Measurements from ENCODE around the gene TIAM1.

The TIAM1 gene

GRCh38 chr21:31332525-31332924 is 11.5 kb downstream of the TIAM1 start:
- no peak for DNase-seq (ENCODE audit: low read depth)

DNA sequence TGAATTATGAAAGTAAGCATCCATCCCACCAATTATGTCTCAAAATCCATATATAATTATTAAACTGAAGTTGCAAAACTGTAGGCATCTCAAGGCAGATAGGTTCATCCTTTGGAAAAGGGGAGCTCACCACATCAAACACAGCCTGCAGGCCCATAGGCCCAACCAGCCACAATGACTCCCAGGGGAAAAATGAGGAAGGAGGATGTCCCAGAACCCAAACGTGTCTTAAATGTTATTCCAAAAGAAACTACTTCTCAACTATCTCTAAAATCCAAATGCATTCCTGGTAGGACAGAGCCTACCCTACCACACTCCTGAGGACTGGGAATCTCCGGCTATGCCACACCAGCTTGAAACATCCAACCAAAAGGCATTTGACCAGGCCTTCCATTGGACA is 12.8 kb downstream of the TIAM1 start:
- DNase-seq (ENCODE audit: low read depth) = no peak

GRCh38 chr21:31330144-31330483 is 13.9 kb downstream of the TIAM1 start:
- no peak for DNase-seq (ENCODE audit: low read depth)

DNA sequence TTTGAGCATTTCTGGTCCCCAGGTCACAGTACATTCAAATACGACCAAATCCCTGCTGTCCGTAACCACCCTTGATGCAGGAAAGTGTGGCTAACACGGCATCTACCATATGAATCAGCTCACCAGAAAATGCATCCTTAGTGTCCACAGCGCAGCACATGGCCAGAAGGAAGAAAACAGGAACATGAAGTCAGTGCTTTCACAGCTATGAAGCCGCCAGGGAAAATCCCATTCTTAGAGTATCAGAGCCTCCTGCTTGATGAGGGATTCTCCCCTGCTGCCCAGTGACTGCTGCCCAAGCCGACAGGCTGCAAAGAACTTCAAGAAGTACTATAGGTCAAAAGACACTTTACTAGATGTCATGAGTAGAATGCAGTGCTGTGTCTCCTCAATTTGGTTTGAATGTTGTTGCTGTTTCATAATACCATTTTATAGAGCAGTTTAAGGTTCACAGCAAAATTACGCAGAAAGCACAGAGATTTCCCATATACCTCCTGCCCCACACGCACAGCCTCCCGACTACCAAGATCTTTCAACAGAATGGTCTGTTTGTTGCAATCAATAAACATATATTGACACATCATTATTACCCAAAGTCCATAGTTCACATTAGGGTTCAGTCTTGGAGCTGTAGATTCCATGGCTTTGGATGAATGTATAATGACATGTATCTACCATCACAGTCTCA is 14.5 kb downstream of the TIAM1 start:
- DNase-seq (ENCODE audit: low read depth) = no peak

GRCh38 chr21:31326522-31327242 is 17.4 kb downstream of the TIAM1 start:
- DNase-seq (ENCODE audit: low read depth) = peak; percentile 39

- no peak for DNase-seq (ENCODE audit: low read depth)
Observed at GRCh38 chr21:31318971-31319370, 25.1 kb downstream of the TIAM1 start.

DNA sequence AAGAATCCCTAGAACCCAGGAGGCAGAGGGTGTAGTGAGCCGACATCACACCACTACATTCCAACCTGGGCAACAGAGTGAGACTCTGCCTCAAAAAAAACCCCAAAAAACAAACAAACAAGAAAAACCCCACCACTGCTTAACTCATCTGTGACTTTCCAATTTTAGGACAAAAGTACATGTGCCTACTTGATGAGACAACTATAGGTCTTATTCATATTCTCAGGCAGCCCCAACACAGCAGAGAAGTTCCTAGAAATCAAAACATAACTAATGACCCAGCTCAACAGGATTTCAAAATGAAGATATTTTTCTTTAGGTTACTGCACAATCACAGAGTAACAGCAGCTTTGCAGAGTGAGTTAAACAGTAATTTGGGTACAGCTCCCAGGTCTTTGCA is 26.4 kb downstream of the TIAM1 start:
- no peak for DNase-seq (ENCODE audit: low read depth)

DNA sequence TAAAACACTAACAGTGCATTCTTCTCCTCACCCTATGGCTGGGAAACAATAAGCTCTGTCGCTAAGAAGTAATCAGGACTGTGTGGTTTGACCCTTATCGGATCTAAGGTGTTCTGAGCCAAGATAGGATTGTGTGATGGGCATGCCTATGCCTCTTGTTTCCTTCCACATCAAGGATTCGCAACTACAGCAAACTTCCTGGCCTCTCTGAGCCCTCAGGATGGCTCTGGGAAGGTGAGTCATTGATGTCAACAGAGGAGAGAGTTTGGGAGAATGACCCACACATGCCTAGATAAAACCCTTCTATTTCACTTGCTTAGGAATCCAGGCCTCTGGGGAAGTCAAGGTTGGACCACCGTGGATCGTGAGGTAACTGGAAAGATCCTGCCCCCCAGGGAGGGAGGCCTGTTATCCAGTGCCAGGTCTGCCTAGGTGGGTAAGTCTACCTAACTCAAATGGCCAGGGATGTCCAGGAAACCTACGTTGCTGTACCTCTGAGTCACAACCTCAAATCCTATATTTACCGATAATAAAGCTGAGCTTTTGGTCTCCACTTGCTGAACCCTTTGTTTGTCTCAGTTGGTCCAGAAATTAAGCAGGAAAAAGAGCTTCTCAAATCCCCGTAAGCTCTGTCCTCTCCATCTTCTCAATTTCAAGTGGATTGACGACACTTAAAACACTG is 27.4 kb downstream of the TIAM1 start:
- no peak for DNase-seq (ENCODE audit: low read depth)

GRCh38 chr21:31316072-31316471 is 28.0 kb downstream of the TIAM1 start:
- DNase-seq (ENCODE audit: low read depth) = no peak

DNA sequence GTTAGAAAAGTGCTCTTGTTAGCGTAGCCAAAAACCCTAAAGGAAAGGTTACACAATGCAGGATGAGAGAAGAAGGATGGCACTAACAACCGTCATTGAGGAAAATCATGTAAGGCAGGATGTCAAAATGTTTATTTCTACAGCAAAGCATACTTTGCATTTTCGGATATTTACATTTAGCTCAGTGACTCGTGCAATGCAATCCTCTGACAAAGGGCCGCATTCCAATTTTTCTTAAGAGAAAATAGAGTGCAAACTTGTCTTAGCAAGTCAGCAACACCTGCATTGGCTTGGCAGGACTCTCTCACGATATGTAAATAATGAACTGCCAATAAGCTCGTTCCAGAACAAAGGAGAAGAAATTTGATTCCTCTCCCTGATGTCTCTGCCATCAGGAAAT is 33.3 kb downstream of the TIAM1 start:
- DNase-seq (ENCODE audit: low read depth) = no peak

- DNase-seq (ENCODE audit: low read depth) = no peak
Observed at GRCh38 chr21:31308584-31308983, 35.5 kb downstream of the TIAM1 start.

DNA sequence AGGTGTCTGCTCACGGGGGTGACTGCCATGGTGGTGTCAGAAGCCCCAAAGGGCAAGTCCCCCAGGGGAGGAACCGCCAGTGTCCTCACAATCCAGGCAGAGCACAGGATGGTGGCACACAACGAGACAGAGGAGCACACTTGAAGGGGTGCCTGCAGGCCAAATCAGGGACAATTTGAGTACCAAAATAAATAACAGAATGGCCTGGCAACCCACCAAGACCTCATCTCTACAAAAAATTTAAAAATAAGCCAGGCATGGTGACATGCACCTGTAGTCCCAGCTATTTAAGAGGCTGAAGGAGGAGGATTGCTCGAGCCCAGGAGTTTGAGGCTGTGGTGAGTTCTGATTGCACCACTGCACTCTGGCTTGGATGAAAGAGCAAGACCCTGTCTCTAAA is 38.2 kb downstream of the TIAM1 start:
- no peak for DNase-seq (ENCODE audit: low read depth)

DNA sequence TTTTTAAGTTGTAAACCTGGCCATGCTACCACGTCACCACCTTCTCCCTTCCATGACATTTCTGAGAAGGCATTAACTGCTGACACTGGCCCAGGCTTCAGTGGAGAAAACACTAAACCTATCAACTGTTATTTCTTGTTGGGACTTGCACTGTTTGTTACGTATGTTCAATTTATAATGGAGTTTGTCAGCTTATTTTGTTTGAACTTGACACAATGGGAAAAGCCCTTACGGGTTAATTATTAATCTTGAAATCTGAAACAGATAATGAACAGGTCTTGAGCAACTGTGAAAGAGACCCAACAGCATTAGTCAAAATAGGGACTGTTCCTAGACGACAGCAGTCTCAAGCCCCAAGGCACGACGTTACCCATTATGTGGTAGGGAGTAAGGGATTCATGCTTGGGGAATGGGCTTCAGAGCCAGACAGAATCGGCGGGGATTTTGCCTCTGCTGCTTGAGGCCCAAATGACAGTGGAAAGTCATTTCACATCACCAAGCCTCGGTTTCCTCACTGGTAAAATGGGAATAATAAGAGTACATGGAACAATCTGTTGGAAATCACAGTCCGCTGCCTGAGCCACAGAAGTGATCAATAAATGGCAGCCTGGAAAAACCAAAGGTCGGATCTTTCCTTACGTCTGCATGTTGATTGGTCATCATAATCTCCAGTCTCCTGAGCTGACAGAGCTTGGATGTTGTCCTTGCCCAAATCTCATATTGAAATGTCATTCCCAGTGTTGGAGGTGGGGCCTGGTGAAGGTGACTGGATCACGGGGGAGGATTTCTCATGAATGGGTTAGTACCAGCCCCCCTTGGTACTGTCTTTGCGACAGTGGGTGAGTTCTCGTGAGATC is 44.5 kb downstream of the TIAM1 start:
- no peak for DNase-seq (ENCODE audit: low read depth)

DNA sequence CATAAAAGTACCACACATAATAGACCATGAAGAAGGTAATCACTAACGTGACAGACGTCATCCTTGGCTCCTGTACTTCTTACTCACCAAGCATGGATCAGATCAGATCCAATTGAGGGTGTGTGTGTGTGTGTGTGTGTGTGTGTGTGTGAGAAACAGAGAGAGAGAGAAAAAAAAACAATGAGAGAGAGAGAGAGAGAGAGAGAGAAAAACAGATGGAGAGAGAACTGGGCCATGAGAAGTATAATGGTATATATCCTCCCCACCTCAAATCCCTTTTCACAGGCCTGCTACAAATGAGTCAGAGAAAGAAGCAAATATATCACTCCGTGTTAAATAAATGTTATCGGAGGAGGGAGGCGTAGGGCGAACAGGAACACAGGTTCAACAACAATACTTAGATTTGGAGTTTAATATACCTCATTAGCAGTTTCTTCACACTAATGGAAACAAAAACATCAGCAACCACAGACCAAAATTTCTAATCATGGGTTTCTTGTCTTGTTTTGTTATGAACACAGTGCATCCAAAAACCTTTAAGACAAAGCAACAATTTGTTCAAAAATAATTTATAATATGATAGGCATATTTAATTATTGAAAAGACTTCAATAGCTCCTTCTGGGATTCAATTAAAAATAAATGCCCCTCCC is 45.3 kb downstream of the TIAM1 start:
- DNase-seq (ENCODE audit: low read depth) = no peak

DNA sequence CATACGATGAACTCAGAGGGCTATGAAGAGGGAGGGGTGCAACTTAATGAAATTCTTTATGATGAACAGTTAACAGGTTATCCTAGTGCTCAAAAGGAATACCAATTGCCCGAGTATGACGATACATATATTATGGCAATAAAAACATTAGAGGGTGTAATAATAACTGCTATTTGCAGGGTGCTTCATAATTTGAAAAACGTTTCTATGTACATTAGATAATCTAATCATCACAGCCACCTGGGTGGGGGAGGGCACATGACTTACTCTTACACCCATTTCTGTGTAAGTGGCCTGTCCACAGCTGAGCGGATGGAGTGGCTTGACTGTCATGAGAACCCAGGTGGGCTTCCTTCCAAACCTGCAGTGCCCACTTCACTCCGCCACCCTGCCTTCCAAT is 46.3 kb downstream of the TIAM1 start:
- DNase-seq (ENCODE audit: low read depth) = no peak

DNA sequence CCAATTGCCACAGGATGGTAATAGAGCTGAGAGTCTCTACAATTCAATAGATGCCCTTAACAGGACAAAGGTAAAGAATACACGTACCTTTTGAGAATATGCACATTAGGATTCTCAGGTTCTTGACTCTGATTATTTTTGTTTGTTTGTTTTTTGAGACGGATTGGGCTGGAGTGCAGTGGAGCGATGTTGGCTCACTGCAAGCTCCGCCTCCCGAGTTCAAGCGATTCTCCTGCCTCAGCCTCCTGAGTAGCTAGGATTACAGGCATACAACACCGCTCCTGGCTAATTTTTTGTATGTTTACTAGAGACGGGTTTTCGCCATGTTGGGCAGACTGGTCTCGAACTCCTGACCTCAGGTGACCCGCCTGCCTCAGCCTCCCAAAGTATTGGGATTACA is 48.4 kb downstream of the TIAM1 start:
- DNase-seq (ENCODE audit: low read depth) = no peak

GRCh38 chr21:31294691-31295090 is 49.4 kb downstream of the TIAM1 start:
- no peak for DNase-seq (ENCODE audit: low read depth)

GRCh38 chr21:31293986-31294385 is 50.1 kb downstream of the TIAM1 start:
- DNase-seq (ENCODE audit: low read depth) = peak; percentile 66

DNA sequence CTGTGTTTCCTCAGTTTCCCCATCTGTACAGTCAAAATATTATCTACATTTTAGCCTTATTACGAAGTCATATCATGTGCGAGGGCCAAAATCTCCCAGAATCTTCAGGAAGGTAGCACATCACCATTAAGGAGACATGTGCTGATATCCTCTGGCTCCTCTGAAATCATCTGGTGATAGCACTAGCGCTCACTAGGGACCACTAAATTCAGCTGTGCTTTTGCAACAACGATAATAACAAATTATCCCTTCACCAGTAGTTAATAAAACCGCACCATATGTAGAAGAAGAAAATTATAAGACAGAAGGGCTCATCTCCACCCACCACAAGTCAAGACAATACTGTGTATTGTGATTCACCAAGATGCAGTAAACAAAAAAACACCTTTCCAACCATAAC is 53.3 kb downstream of the TIAM1 start:
- no peak for DNase-seq (ENCODE audit: low read depth)

DNA sequence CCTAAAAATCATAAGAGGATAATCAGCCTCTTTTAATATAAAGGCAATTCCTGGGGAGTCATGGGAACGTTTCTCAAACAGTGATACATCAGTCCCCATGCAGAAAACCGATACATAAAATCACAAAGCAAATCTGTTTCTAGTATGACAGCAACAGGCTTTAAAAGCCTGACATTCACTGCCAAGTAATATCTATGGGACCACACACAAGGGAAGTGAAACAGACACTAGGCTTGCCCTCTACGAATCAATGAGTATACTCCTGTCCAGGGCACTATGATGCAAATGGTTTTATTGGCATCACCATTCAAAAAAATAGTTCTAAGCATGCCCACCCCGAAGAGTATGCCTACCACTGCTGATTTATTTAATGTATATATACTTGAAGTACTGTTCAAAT is 54.4 kb downstream of the TIAM1 start:
- no peak for DNase-seq (ENCODE audit: low read depth)

DNA sequence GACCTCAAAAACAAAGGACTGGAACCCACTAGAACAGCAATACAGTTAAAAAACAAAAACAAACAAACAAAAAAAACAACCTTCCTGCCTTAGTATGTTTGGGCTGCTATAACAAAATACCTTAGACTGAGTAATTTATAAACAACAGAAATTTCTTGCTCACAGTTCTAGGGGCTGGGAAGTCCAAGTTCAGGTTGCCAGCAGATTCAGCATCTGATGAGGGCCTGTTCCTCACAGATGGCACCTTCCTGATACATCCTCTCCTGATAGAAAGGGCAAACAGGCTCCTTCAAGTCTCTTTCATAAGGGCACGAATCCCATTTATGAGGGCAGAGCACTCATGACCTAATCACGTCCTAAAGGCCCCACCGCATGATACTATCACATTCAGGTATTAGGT is 55.9 kb downstream of the TIAM1 start:
- DNase-seq (ENCODE audit: low read depth) = no peak

- no peak for DNase-seq (ENCODE audit: low read depth)
Observed at GRCh38 chr21:31287201-31287600, 56.9 kb downstream of the TIAM1 start.
